ENCODE results near the gene MAST4. TPM values are rescaled to one million over a fixed set of nuclear protein-coding genes. Genes with fewer than 3 reads are reported as not detected.

MAST4 gene
- total RNA-seq, 1 donor from 2014 or later: 112 TPM

DNA sequence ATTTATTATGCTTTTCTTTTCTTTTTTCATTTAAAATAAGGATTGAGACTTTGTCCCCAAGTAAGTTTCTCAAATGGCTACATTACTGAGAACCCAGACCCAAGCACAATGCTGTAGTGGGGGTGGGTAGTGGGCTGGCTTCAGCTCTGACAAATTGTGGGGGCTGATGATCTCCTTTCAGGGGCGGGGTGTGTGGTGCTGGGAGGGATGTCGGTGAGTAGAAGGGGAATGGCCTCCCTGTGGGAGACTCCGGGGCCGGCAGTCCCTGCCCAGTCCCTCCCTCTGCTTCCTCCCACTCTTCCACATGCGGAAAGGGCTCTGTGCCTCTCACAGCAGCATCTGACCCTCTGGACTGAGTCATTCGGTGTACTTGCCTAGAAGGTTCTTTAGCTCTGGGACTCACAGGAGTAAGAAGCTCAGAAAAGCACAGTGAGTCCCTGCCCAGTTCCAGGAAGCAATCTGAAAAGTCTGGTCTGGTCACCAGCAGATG, 586.2 kb downstream of the MAST4 start:
- Mint-ChIP-seq H3K9me3 (ENCODE audit: unreplicated experiment) (no peaks in the 10 kb centered on the region), H3K27ac (ENCODE audit: unreplicated experiment) (no peak overlapping the region), H3K4me1 (ENCODE audit: unreplicated experiment) (peaks cover 3% of the 10 kb centered on the region), H3K27me3 (ENCODE audit: unreplicated experiment) (peaks cover 6% of the 10 kb centered on the region), H3K4me3 (ENCODE audit: unreplicated experiment) (no peak overlapping the region), H3K36me3 (ENCODE audit: low read depth, unreplicated experiment) (peaks cover 2% of the 10 kb centered on the region)
- DNase-seq (ENCODE audit: low spot score): no peak
- TF ChIP-seq, protein P1, sequence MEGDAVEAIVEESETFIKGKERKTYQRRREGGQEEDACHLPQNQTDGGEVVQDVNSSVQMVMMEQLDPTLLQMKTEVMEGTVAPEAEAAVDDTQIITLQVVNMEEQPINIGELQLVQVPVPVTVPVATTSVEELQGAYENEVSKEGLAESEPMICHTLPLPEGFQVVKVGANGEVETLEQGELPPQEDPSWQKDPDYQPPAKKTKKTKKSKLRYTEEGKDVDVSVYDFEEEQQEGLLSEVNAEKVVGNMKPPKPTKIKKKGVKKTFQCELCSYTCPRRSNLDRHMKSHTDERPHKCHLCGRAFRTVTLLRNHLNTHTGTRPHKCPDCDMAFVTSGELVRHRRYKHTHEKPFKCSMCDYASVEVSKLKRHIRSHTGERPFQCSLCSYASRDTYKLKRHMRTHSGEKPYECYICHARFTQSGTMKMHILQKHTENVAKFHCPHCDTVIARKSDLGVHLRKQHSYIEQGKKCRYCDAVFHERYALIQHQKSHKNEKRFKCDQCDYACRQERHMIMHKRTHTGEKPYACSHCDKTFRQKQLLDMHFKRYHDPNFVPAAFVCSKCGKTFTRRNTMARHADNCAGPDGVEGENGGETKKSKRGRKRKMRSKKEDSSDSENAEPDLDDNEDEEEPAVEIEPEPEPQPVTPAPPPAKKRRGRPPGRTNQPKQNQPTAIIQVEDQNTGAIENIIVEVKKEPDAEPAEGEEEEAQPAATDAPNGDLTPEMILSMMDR (IDR thresholded peaks at IDR 0.05; ENCODE audit: unreplicated experiment): no peak

DNA sequence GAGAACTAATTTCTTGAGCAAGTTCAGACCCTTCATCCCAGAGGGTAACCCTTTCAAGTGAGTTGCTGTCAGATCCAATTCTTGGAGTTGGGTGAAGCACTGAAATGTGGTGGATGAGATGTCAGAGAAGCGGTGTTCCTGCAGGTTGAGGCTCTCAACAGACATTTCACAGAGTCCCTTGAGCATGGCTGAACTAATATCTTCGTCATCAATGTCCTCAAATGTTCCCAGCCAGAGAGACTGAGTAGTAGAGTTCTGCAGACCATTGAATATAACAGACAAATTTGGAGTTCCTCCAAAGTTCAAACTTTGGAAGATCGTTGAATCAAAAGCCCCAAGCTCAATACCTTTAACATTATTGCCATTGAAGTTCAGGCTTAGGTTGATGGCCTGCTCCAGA, 587.7 kb downstream of the MAST4 start:
- Mint-ChIP-seq H3K4me1 (ENCODE audit: unreplicated experiment) (peaks cover 3% of the 10 kb centered on the region), H3K4me3 (ENCODE audit: unreplicated experiment) (no peak overlapping the region)
- TF ChIP-seq, protein P1 (IDR thresholded peaks at IDR 0.05; ENCODE audit: unreplicated experiment): no peak

DNA sequence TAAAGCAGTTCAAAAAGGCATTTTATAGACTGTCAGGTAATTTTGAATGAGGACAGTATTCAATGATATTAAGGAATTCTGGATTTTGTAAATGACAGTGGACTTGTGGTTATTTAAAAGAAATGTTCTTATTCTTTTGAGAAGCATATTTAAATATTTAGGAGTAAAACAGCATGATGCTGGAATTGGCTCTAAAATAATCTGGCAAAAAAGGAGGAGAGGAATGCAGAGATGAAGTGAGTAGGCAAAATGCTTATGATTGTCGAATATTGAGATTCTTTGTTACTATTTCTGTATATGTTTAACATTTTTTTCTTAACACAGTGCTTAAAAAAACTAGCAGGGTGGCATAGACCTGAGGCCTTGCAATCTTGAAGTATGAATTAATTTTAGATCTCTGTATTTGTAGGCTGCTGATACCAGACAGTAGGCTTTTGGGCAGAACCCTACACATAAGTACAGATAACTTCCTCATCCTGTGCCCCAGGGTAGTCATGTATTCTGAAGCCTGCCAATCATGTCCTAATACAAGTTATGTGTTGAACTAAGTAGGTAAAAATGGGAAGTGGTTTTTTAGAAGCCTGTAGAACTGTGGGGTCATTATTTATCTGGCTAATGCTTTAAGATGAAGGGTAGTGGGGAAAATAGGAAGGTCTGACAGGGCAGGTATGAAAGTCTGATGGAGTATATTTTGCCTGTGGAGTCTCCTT, 591.0 kb downstream of the MAST4 start:
- H3K9me3 Mint-ChIP-seq (ENCODE audit: unreplicated experiment): no peaks in the 10 kb centered on the region
- H3K27ac Mint-ChIP-seq (ENCODE audit: unreplicated experiment): no peak overlapping the region
- TF ChIP-seq, protein P1 (IDR thresholded peaks at IDR 0.05; ENCODE audit: unreplicated experiment): no peak
- H3K27me3 Mint-ChIP-seq (ENCODE audit: unreplicated experiment): no peaks in the 10 kb centered on the region
- no peak for DNase-seq (ENCODE audit: low spot score)
- no peaks in the 10 kb centered on the region for H3K36me3 Mint-ChIP-seq (ENCODE audit: low read depth, unreplicated experiment)
- no peak overlapping the region for H3K4me3 Mint-ChIP-seq (ENCODE audit: unreplicated experiment)
- peaks cover 3% of the 10 kb centered on the region for H3K4me1 Mint-ChIP-seq (ENCODE audit: unreplicated experiment)

More for the DNA sequence above, 587.7 kb downstream of the MAST4 start:
- Mint-ChIP-seq H3K27ac (ENCODE audit: unreplicated experiment) (no peak overlapping the region), H3K9me3 (ENCODE audit: unreplicated experiment) (no peaks in the 10 kb centered on the region), H3K27me3 (ENCODE audit: unreplicated experiment) (peaks cover 6% of the 10 kb centered on the region), H3K36me3 (ENCODE audit: low read depth, unreplicated experiment) (no peaks in the 10 kb centered on the region)
- DNase-seq (ENCODE audit: low spot score): no peak

DNA sequence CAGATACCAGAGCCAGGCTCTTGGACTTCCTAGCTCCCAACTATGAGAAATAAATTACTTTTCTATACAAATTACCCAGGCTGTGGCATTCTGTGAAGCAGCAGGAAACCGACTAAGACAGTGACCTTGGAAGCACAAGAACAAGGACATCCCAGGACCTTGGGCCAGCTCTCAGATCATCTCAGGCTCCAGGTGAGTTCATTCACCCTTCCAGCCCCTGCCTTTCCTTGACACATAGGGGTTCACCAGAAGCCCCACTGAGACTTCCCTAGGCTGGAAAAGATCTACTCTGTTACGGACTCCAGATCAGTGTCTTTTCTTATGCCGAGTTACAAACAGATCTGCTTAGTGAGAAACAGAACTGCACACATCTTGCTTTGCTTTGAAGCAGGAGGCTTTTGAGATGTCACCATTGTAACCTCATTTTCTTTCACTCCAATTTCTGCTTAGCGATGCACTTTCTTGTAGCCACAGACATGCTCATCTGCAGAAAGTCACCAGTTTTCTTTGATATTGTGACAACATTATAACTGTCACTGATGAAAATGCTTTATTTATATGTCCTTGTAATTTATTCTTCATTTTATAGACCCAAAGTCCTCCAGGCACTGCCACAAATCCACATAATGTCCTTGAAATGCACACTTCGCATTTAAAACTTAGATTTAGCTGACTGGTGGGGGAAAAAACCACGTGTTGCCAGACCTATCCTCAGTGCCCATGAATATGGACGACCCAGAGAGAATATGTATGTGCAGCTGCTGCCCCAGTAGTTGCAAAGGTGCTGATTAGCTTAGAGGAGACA, 592.3 kb downstream of the MAST4 start:
- no peaks in the 10 kb centered on the region for H3K36me3 Mint-ChIP-seq (ENCODE audit: low read depth, unreplicated experiment)
- no peaks in the 10 kb centered on the region for H3K4me1 Mint-ChIP-seq (ENCODE audit: unreplicated experiment)
- H3K27ac Mint-ChIP-seq (ENCODE audit: unreplicated experiment): no peak overlapping the region
- H3K4me3 Mint-ChIP-seq (ENCODE audit: unreplicated experiment): no peak overlapping the region
- H3K27me3 Mint-ChIP-seq (ENCODE audit: unreplicated experiment): no peaks in the 10 kb centered on the region
- TF ChIP-seq, protein P1 (IDR thresholded peaks at IDR 0.05; ENCODE audit: unreplicated experiment): no peak
- no peaks in the 10 kb centered on the region for H3K9me3 Mint-ChIP-seq (ENCODE audit: unreplicated experiment)
- DNase-seq (ENCODE audit: low spot score): no peak

DNA sequence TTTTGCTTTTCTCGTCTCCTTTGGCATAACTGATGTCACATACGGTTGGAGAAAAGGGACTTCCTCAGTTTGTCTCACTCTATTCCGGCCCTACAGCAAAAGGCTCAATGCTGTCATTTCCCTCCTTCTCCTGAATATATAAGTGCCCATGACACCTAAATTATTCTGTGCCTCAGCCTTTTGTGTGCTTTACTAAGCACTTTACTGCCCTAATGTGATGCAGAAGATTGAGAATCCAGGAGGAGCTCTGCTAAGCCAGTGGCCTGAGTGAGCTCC, 592.8 kb downstream of the MAST4 start:
- H3K4me3 Mint-ChIP-seq (ENCODE audit: unreplicated experiment): no peak overlapping the region

More for the DNA sequence above, 592.8 kb downstream of the MAST4 start:
- Mint-ChIP-seq H3K36me3 (ENCODE audit: low read depth, unreplicated experiment) (no peaks in the 10 kb centered on the region), H3K27me3 (ENCODE audit: unreplicated experiment) (no peaks in the 10 kb centered on the region), H3K27ac (ENCODE audit: unreplicated experiment) (no peak overlapping the region), H3K9me3 (ENCODE audit: unreplicated experiment) (no peaks in the 10 kb centered on the region), H3K4me1 (ENCODE audit: unreplicated experiment) (no peaks in the 10 kb centered on the region)
- no peak for DNase-seq (ENCODE audit: low spot score)
- TF ChIP-seq, protein P1 (IDR thresholded peaks at IDR 0.05; ENCODE audit: unreplicated experiment): no peak

All from endothelial cell (in vitro differentiated cells).